ENCODE results near the gene WDPCP.
"Not testable (repeated sequence)": the region's sequence is repeated elsewhere in the genome, so short reads cannot be mapped to it uniquely, and the experiment has no call there.

WDPCP gene

GRCh38 chr2:63438181-63438580 lies 150.1 kb downstream of the WDPCP start:
- DNase-seq: no peak

- no peak for DNase-seq
Observed at GRCh38 chr2:63436488-63436887, 151.8 kb downstream of the WDPCP start.

- DNase-seq: no peak
Observed at GRCh38 chr2:63435070-63435469, 153.2 kb downstream of the WDPCP start.

- no peak for DNase-seq
Observed at GRCh38 chr2:63434024-63435001, 154.0 kb downstream of the WDPCP start.

GRCh38 chr2:63432373-63432772 lies 155.9 kb downstream of the WDPCP start:
- no peak for DNase-seq

GRCh38 chr2:63425606-63426005 lies 162.7 kb downstream of the WDPCP start:
- no peak for DNase-seq

GRCh38 chr2:63425079-63425416 lies 163.2 kb downstream of the WDPCP start:
- no peak for DNase-seq

GRCh38 chr2:63424329-63425078 lies 163.8 kb downstream of the WDPCP start:
- DNase-seq: peak; percentile 43 to 44

GRCh38 chr2:63422556-63422955 lies 165.7 kb downstream of the WDPCP start:
- no peak for DNase-seq

GRCh38 chr2:63408530-63408929 lies 179.7 kb downstream of the WDPCP start:
- DNase-seq: no peak

- DNase-seq: no peak
Observed at GRCh38 chr2:63406641-63407040, 181.6 kb downstream of the WDPCP start.

- no peak for DNase-seq
Observed at GRCh38 chr2:63403820-63404219, 184.5 kb downstream of the WDPCP start.

- DNase-seq: not testable (repeated sequence)
Observed at GRCh38 chr2:63402889-63403288, 185.4 kb downstream of the WDPCP start.

- no peak for DNase-seq
Observed at GRCh38 chr2:63399156-63399555, 189.1 kb downstream of the WDPCP start.

GRCh38 chr2:63379451-63379850 lies 208.8 kb downstream of the WDPCP start:
- no peak for DNase-seq

GRCh38 chr2:63378589-63378988 lies 209.7 kb downstream of the WDPCP start:
- no peak for DNase-seq

GRCh38 chr2:63374341-63374740 lies 213.9 kb downstream of the WDPCP start:
- DNase-seq: no peak

GRCh38 chr2:63372549-63372948 lies 215.7 kb downstream of the WDPCP start:
- DNase-seq: no peak

GRCh38 chr2:63369146-63369545 lies 219.1 kb downstream of the WDPCP start:
- DNase-seq: no peak

GRCh38 chr2:63364866-63365265 lies 223.4 kb downstream of the WDPCP start:
- no peak for DNase-seq

- not testable (repeated sequence) for DNase-seq
Observed at GRCh38 chr2:63357722-63358121, 230.6 kb downstream of the WDPCP start.

GRCh38 chr2:63347361-63347760 lies 240.9 kb downstream of the WDPCP start:
- no peak for DNase-seq

GRCh38 chr2:63346411-63346810 lies 241.9 kb downstream of the WDPCP start:
- DNase-seq: no peak

GRCh38 chr2:63345285-63345633 lies 243.0 kb downstream of the WDPCP start:
- DNase-seq: no peak

Measured in activated T-cell treated with anti-CD3 and anti-CD28 coated beads, Interleukin-2, amount 50 U/mL, for 48 hours (primary cell).